GM23248 (cell line): Measurements from ENCODE around the gene TSPYL2. TPM values are rescaled to one million over a fixed set of nuclear protein-coding genes. Genes with fewer than 3 reads are reported as not detected.

Experiments
- DNase-seq: peaks from one replicate; pipeline ENCODE4 v3.0.0-alpha.2; 2015
- H2AFZ ChIP-seq: fragments of 200-600 bp; sonication (generic); 2 replicates; pipeline ENCODE4 v1.6.1; 2016; ENCODE audit warnings: antibody characterized with exemption
- H3F3A ChIP-seq: fragments of 200-600 bp; sonication (generic); 2 replicates; pipeline ENCODE4 v1.6.1; 2016; ENCODE audit warnings: mild to moderate bottlenecking, antibody characterized with exemption, mixed run types; ENCODE audit not compliant: insufficient read depth
- H3K27ac ChIP-seq: fragments of 200-600 bp; sonication (generic); 2 replicates; pipeline ENCODE4 v1.5.1; 2016; ENCODE audit warnings: mild to moderate bottlenecking
- H3K27me3 ChIP-seq: fragments of 200-600 bp; sonication (generic); replicated peaks from 2 replicates; pipeline ENCODE4 v1.6.1; 2016; ENCODE audit warnings: mild to moderate bottlenecking; ENCODE audit not compliant: insufficient read depth
- H3K36me3 ChIP-seq: fragments of 200-600 bp; sonication (generic); 2 replicates; pipeline ENCODE4 v1.6.1; 2016; ENCODE audit warnings: low read depth, mild to moderate bottlenecking
- H3K4me1 ChIP-seq: fragments of 200-600 bp; sonication (generic); 2 replicates; pipeline ENCODE4 v1.6.1; 2016; ENCODE audit warnings: mild to moderate bottlenecking; ENCODE audit not compliant: insufficient read depth
- H3K4me2 ChIP-seq: fragments of 200-600 bp; sonication (generic); one replicate; pipeline ENCODE4 v1.6.1; 2016; ENCODE audit warnings: mild to moderate bottlenecking; ENCODE audit not compliant: unreplicated experiment
- H3K4me3 ChIP-seq: fragments of 200-600 bp; sonication (generic); 2 replicates; pipeline ENCODE4 v1.5.1; 2016; ENCODE audit warnings: mild to moderate bottlenecking
- H3K79me2 ChIP-seq: fragments of 200-600 bp; sonication (generic); 2 replicates; pipeline ENCODE4 v1.6.1; 2016; ENCODE audit warnings: mild to moderate bottlenecking; ENCODE audit not compliant: insufficient read depth
- H3K9ac ChIP-seq: fragments of 200-600 bp; sonication (generic); 2 replicates; pipeline ENCODE4 v1.6.1; 2016; ENCODE audit warnings: mild to moderate bottlenecking
- H3K9me2 ChIP-seq: fragments of 200-600 bp; sonication (generic); 2 replicates; pipeline ENCODE4 v1.6.1; 2016; ENCODE audit warnings: mixed run types, mild to moderate bottlenecking, moderate library complexity; ENCODE audit not compliant: insufficient read depth
- H3K9me3 ChIP-seq: fragments of 200-600 bp; sonication (generic); one replicate; pipeline ENCODE4 v1.6.1; 2017; ENCODE audit warnings: low read depth
- H4K20me1 ChIP-seq: fragments of 200-600 bp; sonication (generic); 2 replicates; pipeline ENCODE4 v1.6.0; 2016; ENCODE audit not compliant: insufficient read depth
- EZH2 ChIP-seq: fragments of 200-600 bp; sonication (generic); IDR thresholded peaks from 2 replicates; pipeline ENCODE4 v1.6.1; 2018; ENCODE audit warnings: antibody characterized with exemption, mild to moderate bottlenecking; ENCODE audit not compliant: insufficient read depth, poor library complexity, severe bottlenecking
- EZH2phosphoT487 ChIP-seq: fragments of 200-600 bp; sonication (generic); IDR thresholded peaks from 2 replicates; pipeline ENCODE4 v1.6.1; 2018; ENCODE audit warnings: antibody characterized with exemption, moderate library complexity, mild to moderate bottlenecking, low read depth; ENCODE audit not compliant: insufficient read depth
- WGBS, 2 experiments: methylation state at CpG; one replicate each; pipeline ENCODE4 v1.1.6; 2015 to 2017; ENCODE audit warnings: low lambda C conversion rate in 2 of 2, low coverage in 1 of 2; ENCODE audit errors: missing lambda C conversion rate in 2 of 2; 5-methylcytosine and 5-hydroxymethylcytosine counted together
- in situ Hi-C: fragments of 300-500 bp; cut with MboI; formaldehyde crosslinking; loops from 2 replicates; pipeline ENCODE4 v1.15.0; 2020
- polyA plus RNA-seq: library from polyadenylated mRNA; unstranded; fragments of >200 nt; fragmentation: Nextera tagmentation; extraction: Ambion mirVana; gene quantifications from 2 replicates; pipeline ENCODE4 v1.2.1, GENCODE V29; 2016
- total RNA-seq: library from RNA; depleted of rRNA; stranded (reverse); fragments of >200 nt; shearing (Covaris generic); gene quantifications from 2 replicates; pipeline ENCODE4 v1.2.3, GENCODE V29; 2014

The TSPYL2 gene
- total and polyA plus RNA-seq, 2 experiments from 2014 or later, result 14.3 to 16.2 TPM

GRCh38 chrX:53076671-53077070 is 5.5 kb upstream of the TSPYL2 start:
- DNase-seq, result no peak
- Histone ChIP-seq H3K4me1 (no peaks in the 10 kb centered on the region), H4K20me1 (no peaks in the 10 kb centered on the region), H3K9ac (no peak overlapping the region), H2AFZ (no peak overlapping the region), H3K9me3 (no peaks in the 10 kb centered on the region), H3K4me3 (no peak overlapping the region), H3K27me3 (no peaks in the 10 kb centered on the region), H3K27ac (no peak overlapping the region), H3F3A (no peaks in the 10 kb centered on the region), H3K9me2 (no peaks in the 10 kb centered on the region), H3K79me2 (no peaks in the 10 kb centered on the region), H3K36me3 (no peaks in the 10 kb centered on the region), H3K4me2 (no peak overlapping the region)
- TF ChIP-seq EZH2phosphoT487 (no peak), EZH2 (no peak)
- in situ Hi-C loops, result no loop called here
- 89 to 97% methylated on average over 14 to 17 of the region's 21 CpGs for WGBS, 2 experiments

- DNase-seq, result no peak
- H2AFZ ChIP-seq, result no peak overlapping the region
- H3K36me3 ChIP-seq, result no peaks in the 10 kb centered on the region
- no peaks in the 10 kb centered on the region for H3K9me2 ChIP-seq
- H4K20me1 ChIP-seq, result no peaks in the 10 kb centered on the region
- H3K4me1 ChIP-seq, result no peaks in the 10 kb centered on the region
- H3K27ac ChIP-seq, result no peak overlapping the region
- H3K9ac ChIP-seq, result no peak overlapping the region
- H3K9me3 ChIP-seq, result no peaks in the 10 kb centered on the region
- no peak overlapping the region for H3K4me3 ChIP-seq
- no peaks in the 10 kb centered on the region for H3K27me3 ChIP-seq
- TF ChIP-seq EZH2 (no peak), EZH2phosphoT487 (no peak)
- in situ Hi-C loops, result no loop called here
- no peak overlapping the region for H3K4me2 ChIP-seq
- peaks cover 2% of the 10 kb centered on the region; the same call in 1 of the 2 replicates for H3K79me2 ChIP-seq
- 84 to 92% methylated on average over 10 to 20 of the region's 27 CpGs for whole genome bisulfite sequencing, 2 experiments
- H3F3A ChIP-seq, result no peaks in the 10 kb centered on the region
Observed at GRCh38 chrX:53077207-53078197, 4.7 kb upstream of the TSPYL2 start.

- DNase-seq, result no peak
- no peak overlapping the region for H3K27ac ChIP-seq
- H2AFZ ChIP-seq, result no peak overlapping the region
- WGBS, 2 experiments, result 14 to 20% methylated on average over 1 of the region's 1 CpG
- H3F3A ChIP-seq, result no peaks in the 10 kb centered on the region
- H3K9ac ChIP-seq, result no peak overlapping the region
- H3K4me3 ChIP-seq, result no peak overlapping the region
- no peaks in the 10 kb centered on the region for H3K9me2 ChIP-seq
- H4K20me1 ChIP-seq, result no peaks in the 10 kb centered on the region
- H3K4me2 ChIP-seq, result no peak overlapping the region
- peaks cover 16% of the 10 kb centered on the region for H3K79me2 ChIP-seq
- H3K36me3 ChIP-seq, result no peaks in the 10 kb centered on the region
- 0 out of 2 replicates have a peak, but pooled peaks cover 3% of the 10 kb centered on the region for H3K4me1 ChIP-seq
- H3K27me3 ChIP-seq, result no peaks in the 10 kb centered on the region
- in situ Hi-C loops, result no loop called here
- H3K9me3 ChIP-seq, result no peaks in the 10 kb centered on the region
- TF ChIP-seq EZH2 (no peak), EZH2phosphoT487 (no peak)
Observed at GRCh38 chrX:53078943-53079342, 3.2 kb upstream of the TSPYL2 start.

- 21 to 61% methylated on average over 5 to 17 of the region's 17 CpGs for WGBS, 2 experiments
- Histone ChIP-seq H2AFZ (peak overlapping the region; percentile 53), H3K9me2 (no peaks in the 10 kb centered on the region), H3K9ac (peak overlapping the region; percentile 80), H4K20me1 (no peaks in the 10 kb centered on the region), H3K27me3 (no peaks in the 10 kb centered on the region), H3K4me3 (peak overlapping the region; percentile 43; the same call in 1 of the 2 replicates), H3K79me2 (peaks cover 22% of the 10 kb centered on the region), H3K4me1 (0 out of 2 replicates have a peak, but pooled peaks cover 3% of the 10 kb centered on the region), H3F3A (no peaks in the 10 kb centered on the region), H3K36me3 (no peaks in the 10 kb centered on the region; the same call in 1 of the 2 replicates), H3K27ac (peak overlapping the region; percentile 87), H3K4me2 (peak overlapping the region; percentile 48), H3K9me3 (no peaks in the 10 kb centered on the region)
- peak; percentile 55 for DNase-seq
- TF ChIP-seq EZH2phosphoT487, result no peak
- no peak for TF ChIP-seq EZH2
- in situ Hi-C loops, result no loop called here
Observed at GRCh38 chrX:53080628-53081580, 1.3 kb upstream of the TSPYL2 start.
